ENCODE measurements around the gene HBS1L.

GRCh38 chr6:134982161-134982560, 72.5 kb downstream of the HBS1L start:
- TF ChIP-seq CTCF (IDR thresholded peaks at IDR 0.05; ENCODE audit: poor library complexity, severe bottlenecking) = no peak
- TF ChIP-seq EZH2 (IDR thresholded peaks at IDR 0.05; ENCODE audit: borderline replicate concordance, insufficient read depth, low read length, poor library complexity, severe bottlenecking) = no peak
- no peak for TF ChIP-seq SMC3 (conservative IDR thresholded peaks at IDR 0.05; ENCODE audit: poor library complexity)
- TF ChIP-seq TAF1 (IDR thresholded peaks at IDR 0.05; ENCODE audit: low read depth) = no peak
- no peak for TF ChIP-seq POLR2AphosphoS5 (IDR thresholded peaks at IDR 0.05)
- no peak for TF ChIP-seq REST (IDR thresholded peaks at IDR 0.05; ENCODE audit: borderline replicate concordance)
- no peak for TF ChIP-seq EP300 (conservative IDR thresholded peaks at IDR 0.05; ENCODE audit: poor library complexity, severe bottlenecking)
- TF ChIP-seq MXI1 (conservative IDR thresholded peaks at IDR 0.05; ENCODE audit: poor library complexity, severe bottlenecking) = no peak
- no peak for TF ChIP-seq RAD21 (conservative IDR thresholded peaks at IDR 0.05)
